Astrocyte (in vitro differentiated cells and primary cell): ENCODE data around the gene PKLR.

Experiments used
- CTCF ChIP-seq: IDR thresholded peaks from 2 replicates; pipeline ENCODE4 v1.5.1; 2011; ENCODE audit warnings: low read depth, mild to moderate bottlenecking, inconsistent platforms, low read length, moderate library complexity; ENCODE audit not compliant: insufficient read depth
- EZH2 ChIP-seq: IDR thresholded peaks from 2 replicates; pipeline ENCODE4 v1.6.1; 2012; ENCODE audit warnings: mild to moderate bottlenecking, low read length, inconsistent platforms; ENCODE audit not compliant: insufficient read depth

GRCh38 chr1:155269381-155269780 is 31.9 kb downstream of the PKLR start:
- no peak for TF ChIP-seq EZH2
- TF ChIP-seq CTCF = no peak
